HCT116 (cell line): Measurements from ENCODE around the gene SEMA4D. TPM values are rescaled to one million over a fixed set of nuclear protein-coding genes. Genes with fewer than 3 reads are reported as not detected.

Source experiments
- ATAC-seq: fragments of 200-7000 bp; cut with Tn5 transposase; 2 replicates; pipeline ENCODE4 v1.9.1; 2020; ENCODE audit warnings: mild to moderate bottlenecking, moderate library complexity
- BruUV-seq: library from RNA; stranded (reverse); fragments of 400-500 nt; replicated peaks from 2 replicates; lab custom pipeline; 2021; lab: Mats Ljungman, UMichigan
- CTCF ChIA-PET: fragments of 300-600 bp; sonication (Branson Sonifier 250); formaldehyde crosslinking; loops from one replicate; lab custom pipeline; 2021; ENCODE audit warnings: antibody characterized with exemption; lab: Charles Lee
- POLR2A ChIA-PET: fragments of 300-600, 350-600 bp; sonication (Branson Sonifier 250); formaldehyde crosslinking; loops from one replicate; lab custom pipeline; 2021; ENCODE audit warnings: antibody characterized with exemption; lab: Charles Lee
- RAD21 ChIA-PET, 2 experiments: fragments of 300-600 bp; sonication (Branson Sonifier 250); formaldehyde crosslinking; loops; one replicate each; lab custom pipeline; 2023; ENCODE audit warnings: low total read pairs in 2 of 2; ENCODE audit not compliant: uncharacterized antibody in 2 of 2, unreplicated experiment in 2 of 2, low non-redundant PET in 1 of 2; lab: Charles Lee
- DNase-seq: peaks from one replicate; pipeline ENCODE4 v3.0.0-alpha.2; 2010; ENCODE audit warnings: low read depth, low spot score
- H2AFZ ChIP-seq: fragments of 200-600 bp; shearing (Covaris generic), sonication (generic); 2 replicates; pipeline ENCODE4 v1.6.1; 2017; ENCODE audit warnings: low read depth, mixed run types, mixed read lengths, antibody characterized with exemption, low read length; ENCODE audit not compliant: poor library complexity, severe bottlenecking
- H3K27ac ChIP-seq: 2 replicates; pipeline ENCODE4 v1.5.1; 2012; ENCODE audit warnings: low read depth, low read length
- H3K27me3 ChIP-seq: fragments of 200-600 bp; sonication (generic); 2 replicates; pipeline ENCODE4 v1.6.1; 2016; ENCODE audit warnings: mixed run types, low read length, mixed read lengths; ENCODE audit not compliant: insufficient read depth
- H3K36me3 ChIP-seq, 2 experiments: fragments of 200-500 bp in 1 of 2; fragments of 200-600 bp in 1 of 2; sonication (Bioruptor generic) in 1 of 2; sonication (generic) in 1 of 2; 2 replicates each; pipeline versions ENCODE4 v1.5.1 to v1.6.1; 2014 to 2016; ENCODE audit warnings: low read length in 2 of 2, inconsistent platforms in 1 of 2, mixed read lengths in 1 of 2, mixed run types in 1 of 2; ENCODE audit not compliant: insufficient read depth in 2 of 2, control insufficient read depth in 1 of 2
- H3K4me1 ChIP-seq, 2 experiments: fragments of 200-600 bp in 1 of 2; sonication (generic) in 1 of 2; 2 replicates each; pipeline versions ENCODE4 v1.5.1 to v1.6.1; 2012 to 2017; ENCODE audit warnings: low read length in 2 of 2, inconsistent platforms in 1 of 2, mild to moderate bottlenecking in 1 of 2, mixed read lengths in 1 of 2, mixed run types in 1 of 2, moderate library complexity in 1 of 2; ENCODE audit not compliant: insufficient read depth in 2 of 2, control insufficient read depth in 1 of 2
- H3K4me2 ChIP-seq: fragments of 200-600 bp; sonication (generic); 2 replicates; pipeline ENCODE4 v1.6.1; 2017; ENCODE audit warnings: mixed run types, low read length, mixed read lengths
- H3K4me3 ChIP-seq, 2 experiments: fragments of 200-600 bp in 1 of 2; sonication (generic) in 1 of 2; replicated peaks in 1 of 2; 2 replicates each; pipeline ENCODE4 v1.5.1; 2011 to 2016; ENCODE audit warnings: low read length in 2 of 2, control low read depth in 1 of 2, low read depth in 1 of 2, mild to moderate bottlenecking in 1 of 2, mixed read lengths in 1 of 2, mixed run types in 1 of 2
- H3K79me2 ChIP-seq: fragments of 200-600 bp; sonication (generic); 2 replicates; pipeline ENCODE4 v1.6.1; 2017; ENCODE audit warnings: mild to moderate bottlenecking, mixed run types, low read length, moderate library complexity, mixed read lengths; ENCODE audit not compliant: insufficient read depth
- H3K9ac ChIP-seq: fragments of 200-600 bp; sonication (generic); 2 replicates; pipeline ENCODE4 v1.6.1; 2016; ENCODE audit warnings: low read length, mixed read lengths
- H3K9me2 ChIP-seq: fragments of 200-600 bp; sonication (generic), shearing (Covaris generic); 2 replicates; pipeline ENCODE4 v1.6.1; 2017; ENCODE audit warnings: mixed run types, mild to moderate bottlenecking, moderate library complexity; ENCODE audit not compliant: insufficient read depth
- H3K9me3 ChIP-seq, 2 experiments: fragments of 200-500 bp in 1 of 2; fragments of 200-600 bp in 1 of 2; sonication (Bioruptor generic) in 1 of 2; sonication (generic) in 1 of 2; 2 replicates each; pipeline ENCODE4 v1.6.1; 2014 to 2017; ENCODE audit warnings: low read length in 2 of 2, mixed read lengths in 2 of 2, inconsistent platforms in 1 of 2, low read depth in 1 of 2, mild to moderate bottlenecking in 1 of 2, mixed run types in 1 of 2, moderate library complexity in 1 of 2; ENCODE audit not compliant: control insufficient read depth in 1 of 2, insufficient read depth in 1 of 2
- H4K20me1 ChIP-seq: fragments of 200-600 bp; sonication (generic), shearing (Covaris generic); 2 replicates; pipeline ENCODE4 v1.6.1; 2017; ENCODE audit warnings: mixed run types, mild to moderate bottlenecking, moderate library complexity; ENCODE audit not compliant: insufficient read depth
- ATF3 ChIP-seq: IDR thresholded peaks from 2 replicates; pipeline ENCODE4 v1.6.1; 2012
- EGR1 ChIP-seq: IDR thresholded peaks from 2 replicates; pipeline ENCODE4 v1.6.1; 2012; ENCODE audit warnings: low read depth
- EZH2phosphoT487 ChIP-seq: fragments of 200-600 bp; IDR thresholded peaks from 2 replicates; pipeline ENCODE4 v1.6.1; 2018; ENCODE audit warnings: antibody characterized with exemption, borderline replicate concordance
- SP1 ChIP-seq: IDR thresholded peaks from 2 replicates; pipeline ENCODE4 v1.6.1; 2012; ENCODE audit warnings: low read depth
- SRF ChIP-seq: IDR thresholded peaks from 2 replicates; pipeline ENCODE4 v1.6.1; 2012; ENCODE audit warnings: low read depth
- TCF7L2 ChIP-seq: IDR thresholded peaks from 2 replicates; pipeline ENCODE4 v1.7.0; 2011; ENCODE audit warnings: borderline replicate concordance, inconsistent platforms; ENCODE audit not compliant: insufficient read depth, insufficient read length; ENCODE audit errors: extremely low read depth
- YY1 ChIP-seq: IDR thresholded peaks from 2 replicates; pipeline ENCODE4 v1.6.1; 2011; ENCODE audit warnings: low read length, low read depth, moderate library complexity, mild to moderate bottlenecking; ENCODE audit not compliant: insufficient replicate concordance; ENCODE audit errors: extremely low read depth
- ZFX ChIP-seq: fragments of 450-650 bp; IDR thresholded peaks from 2 replicates; pipeline ENCODE4 v1.6.1; 2017
- ZNF274 ChIP-seq: fragments of 200-500 bp; sonication (Bioruptor generic); IDR thresholded peaks from 2 replicates; pipeline ENCODE4 v1.6.1; 2014; ENCODE audit warnings: mild to moderate bottlenecking, low read depth, low read length, inconsistent platforms
- intact Hi-C: fragments of 100-400 bp; cut with micrococcal nuclease; formaldehyde crosslinking; loops from 2 replicates; pipeline ENCODE4 v1.10.0; 2022
- total RNA-seq: library from RNA; stranded (reverse); gene quantifications from one replicate; pipeline ENCODE4 v1.2.1, GENCODE V29; 2021; ENCODE audit not compliant: unreplicated experiment
- TF ChIP-seq, protein P1 (sequence below): IDR thresholded peaks from 2 replicates; pipeline ENCODE4 v1.6.1; 2012
- TF ChIP-seq, protein P2 (sequence below): IDR thresholded peaks from 2 replicates; pipeline ENCODE4 v1.6.1; 2011; ENCODE audit warnings: mild to moderate bottlenecking, low read length, moderate library complexity; ENCODE audit not compliant: insufficient replicate concordance; ENCODE audit errors: extremely low read depth

The SEMA4D gene
- total RNA-seq, 1 experiment from 2014 or later, result 32.0 TPM

DNA sequence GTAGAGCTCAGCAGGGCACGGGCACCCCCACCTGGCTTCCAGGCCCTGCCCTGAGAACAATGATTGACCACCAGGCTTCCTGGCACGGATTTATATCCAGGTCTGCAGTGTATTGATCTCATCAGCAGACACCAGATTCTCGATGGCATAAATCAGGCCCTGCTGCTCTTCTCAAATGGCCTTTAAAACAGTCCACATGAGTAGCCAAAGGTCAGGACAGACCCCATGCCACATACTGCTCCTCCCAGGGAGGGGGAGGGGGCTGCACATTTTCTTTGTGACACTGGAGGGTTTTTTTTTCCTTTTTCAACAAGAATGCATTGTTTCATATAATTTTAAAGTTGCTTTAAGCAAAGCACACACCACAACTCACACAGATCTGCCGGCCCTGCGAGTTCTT is 85.4 kb downstream of the SEMA4D start:
- ChIA-PET POLR2A (no interaction called here), CTCF (no interaction called here), RAD21 (no interaction called here)
- peaks cover 0 to under 1% of the 10 kb centered on the region in 2 experiments; a peak in 1 of 4 replicates for H3K4me1 ChIP-seq
- no peak overlapping the region for H3K4me2 ChIP-seq
- H3K79me2 ChIP-seq, result no peaks in the 10 kb centered on the region
- TF ChIP-seq ATF3, result no peak
- no peak for TF ChIP-seq EGR1
- no peak for TF ChIP-seq SRF
- no peak for TF ChIP-seq TCF7L2
- TF ChIP-seq, protein P1, sequence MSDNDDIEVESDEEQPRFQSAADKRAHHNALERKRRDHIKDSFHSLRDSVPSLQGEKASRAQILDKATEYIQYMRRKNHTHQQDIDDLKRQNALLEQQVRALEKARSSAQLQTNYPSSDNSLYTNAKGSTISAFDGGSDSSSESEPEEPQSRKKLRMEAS, result no peak
- no peak for TF ChIP-seq SP1
- TF ChIP-seq ZFX, result no peak
- TF ChIP-seq ZNF274, result no peak
- TF ChIP-seq, protein P2, sequence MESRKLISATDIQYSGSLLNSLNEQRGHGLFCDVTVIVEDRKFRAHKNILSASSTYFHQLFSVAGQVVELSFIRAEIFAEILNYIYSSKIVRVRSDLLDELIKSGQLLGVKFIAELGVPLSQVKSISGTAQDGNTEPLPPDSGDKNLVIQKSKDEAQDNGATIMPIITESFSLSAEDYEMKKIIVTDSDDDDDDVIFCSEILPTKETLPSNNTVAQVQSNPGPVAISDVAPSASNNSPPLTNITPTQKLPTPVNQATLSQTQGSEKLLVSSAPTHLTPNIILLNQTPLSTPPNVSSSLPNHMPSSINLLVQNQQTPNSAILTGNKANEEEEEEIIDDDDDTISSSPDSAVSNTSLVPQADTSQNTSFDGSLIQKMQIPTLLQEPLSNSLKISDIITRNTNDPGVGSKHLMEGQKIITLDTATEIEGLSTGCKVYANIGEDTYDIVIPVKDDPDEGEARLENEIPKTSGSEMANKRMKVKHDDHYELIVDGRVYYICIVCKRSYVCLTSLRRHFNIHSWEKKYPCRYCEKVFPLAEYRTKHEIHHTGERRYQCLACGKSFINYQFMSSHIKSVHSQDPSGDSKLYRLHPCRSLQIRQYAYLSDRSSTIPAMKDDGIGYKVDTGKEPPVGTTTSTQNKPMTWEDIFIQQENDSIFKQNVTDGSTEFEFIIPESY, result no peak
- no peak for TF ChIP-seq EZH2phosphoT487
- no peak for TF ChIP-seq YY1
- intact Hi-C loops, result no loop called here
- H3K9ac ChIP-seq, result no peak overlapping the region
- H3K4me3 ChIP-seq, result no peak overlapping the region
- H3K27ac ChIP-seq, result no peak overlapping the region
- no peaks in the 10 kb centered on the region for H3K9me3 ChIP-seq
- ATAC-seq (no peak), DNase-seq (no peak)
- no peaks in the 10 kb centered on the region for H3K27me3 ChIP-seq
- H2AFZ ChIP-seq, result no peak overlapping the region
- H4K20me1 ChIP-seq, result no peaks in the 10 kb centered on the region
- no TSS peak for BruUV-seq
- no peaks in the 10 kb centered on the region for H3K36me3 ChIP-seq
- no peaks in the 10 kb centered on the region for H3K9me2 ChIP-seq
